LNCAP (cell line): ENCODE results near the gene HASPIN.

Source experiments
- CTCF ChIP-seq: fragments of 450-650 bp; IDR thresholded peaks from 2 replicates; pipeline ENCODE4 v1.5.1; 2017; ENCODE audit warnings: mild to moderate bottlenecking

HASPIN gene

GRCh38 chr17:3718201-3718600 lies 5.5 kb upstream of the HASPIN start:
- no peak for TF ChIP-seq CTCF

- TF ChIP-seq CTCF: no peak
Measured at GRCh38 chr17:3719265-3719664, 4.4 kb upstream of the HASPIN start.

- TF ChIP-seq CTCF: no peak
Measured at GRCh38 chr17:3722716-3723115, 987 bp upstream of the HASPIN start.

GRCh38 chr17:3723188-3723555 lies 531 bp upstream of the HASPIN start:
- TF ChIP-seq CTCF: no peak; the same call in 1 of the 2 replicates

DNA sequence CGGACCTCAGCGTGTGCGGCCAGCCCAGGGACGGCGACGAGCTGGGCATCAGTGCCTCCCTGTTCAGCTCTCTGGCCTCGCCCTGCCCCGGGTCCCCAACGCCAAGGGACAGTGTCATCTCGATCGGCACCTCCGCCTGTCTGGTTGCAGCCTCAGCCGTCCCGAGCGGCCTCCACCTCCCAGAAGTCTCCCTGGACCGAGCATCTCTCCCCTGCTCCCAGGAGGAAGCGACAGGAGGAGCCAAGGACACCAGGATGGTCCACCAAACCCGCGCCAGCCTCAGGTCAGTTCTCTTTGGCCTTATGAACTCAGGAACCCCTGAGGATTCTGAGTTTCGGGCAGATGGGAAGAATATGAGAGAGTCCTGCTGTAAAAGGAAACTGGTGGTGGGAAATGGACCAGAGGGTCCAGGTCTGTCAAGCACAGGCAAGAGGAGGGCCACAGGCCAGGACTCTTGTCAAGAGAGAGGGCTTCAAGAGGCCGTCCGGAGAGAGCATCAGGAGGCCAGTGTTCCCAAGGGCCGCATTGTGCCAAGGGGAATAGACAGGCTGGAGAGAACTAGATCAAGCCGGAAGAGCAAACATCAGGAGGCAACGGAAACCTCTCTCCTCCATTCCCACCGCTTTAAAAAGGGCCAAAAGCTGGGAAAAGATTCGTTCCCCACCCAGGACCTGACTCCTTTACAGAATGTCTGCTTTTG lies 825 bp downstream of the HASPIN start:
- TF ChIP-seq CTCF: no peak

GRCh38 chr17:3727041-3727440 lies 3.3 kb downstream of the HASPIN start:
- TF ChIP-seq CTCF: no peak

GRCh38 chr17:3729881-3730280 lies 6.2 kb downstream of the HASPIN start:
- no peak for TF ChIP-seq CTCF
